Measurements from ENCODE around the gene MAD1L1. TPM values are rescaled to one million over a fixed set of nuclear protein-coding genes. Genes with fewer than 3 reads are reported as not detected.
A peak's percentile ranks its signal among the peaks of the same experiment; 100 is the strongest.

The MAD1L1 gene
- total and polyA plus RNA-seq, 2 of the 13 experiments (the other 11 are each of a cell fraction or from before 2014, with no cell fraction given), result 17.4 to 64.7 TPM

- TF ChIP-seq KMT2B (CRISPR knock-in tag; IDR thresholded peaks at IDR 0.05), result peak; percentile 61; the same call in 1 of the 2 replicates
- TF ChIP-seq ZNF563 (CRISPR knock-in tag; IDR thresholded peaks at IDR 0.05), result peak; percentile 76; the same call in 1 of the 2 replicates
- no peak for TF ChIP-seq EED (CRISPR knock-in tag; IDR thresholded peaks at IDR 0.05)
- TF ChIP-seq MXD1 (CRISPR knock-in tag; IDR thresholded peaks at IDR 0.05), result 0 out of 2 replicates have a peak, but pooled peaks have one; percentile 28
- TF ChIP-seq, protein P1, sequence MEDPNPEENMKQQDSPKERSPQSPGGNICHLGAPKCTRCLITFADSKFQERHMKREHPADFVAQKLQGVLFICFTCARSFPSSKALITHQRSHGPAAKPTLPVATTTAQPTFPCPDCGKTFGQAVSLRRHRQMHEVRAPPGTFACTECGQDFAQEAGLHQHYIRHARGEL (CRISPR knock-in tag; IDR thresholded peaks at IDR 0.05), result no peak
- TF ChIP-seq ZNF557 (CRISPR knock-in tag; IDR thresholded peaks at IDR 0.05), result no peak
- TF ChIP-seq KDM4B (CRISPR knock-in tag; IDR thresholded peaks at IDR 0.05), result no peak; the same call in 1 of the 2 replicates
- TF ChIP-seq ZNF232 (CRISPR knock-in tag; IDR thresholded peaks at IDR 0.05; ENCODE audit: borderline replicate concordance), result no peak
- peak; percentile 55; the same call in 1 of the 2 replicates for TF ChIP-seq ZBTB42 (CRISPR knock-in tag; IDR thresholded peaks at IDR 0.05)
- TF ChIP-seq PAWR (CRISPR knock-in tag; IDR thresholded peaks at IDR 0.05; ENCODE audit: borderline replicate concordance), result no peak
- peak; percentile 72 for TF ChIP-seq SAP130 (CRISPR knock-in tag; IDR thresholded peaks at IDR 0.05; ENCODE audit: low read depth)
- TF ChIP-seq NFRKB (IDR thresholded peaks at IDR 0.05), result no peak
- TF ChIP-seq, protein P2, sequence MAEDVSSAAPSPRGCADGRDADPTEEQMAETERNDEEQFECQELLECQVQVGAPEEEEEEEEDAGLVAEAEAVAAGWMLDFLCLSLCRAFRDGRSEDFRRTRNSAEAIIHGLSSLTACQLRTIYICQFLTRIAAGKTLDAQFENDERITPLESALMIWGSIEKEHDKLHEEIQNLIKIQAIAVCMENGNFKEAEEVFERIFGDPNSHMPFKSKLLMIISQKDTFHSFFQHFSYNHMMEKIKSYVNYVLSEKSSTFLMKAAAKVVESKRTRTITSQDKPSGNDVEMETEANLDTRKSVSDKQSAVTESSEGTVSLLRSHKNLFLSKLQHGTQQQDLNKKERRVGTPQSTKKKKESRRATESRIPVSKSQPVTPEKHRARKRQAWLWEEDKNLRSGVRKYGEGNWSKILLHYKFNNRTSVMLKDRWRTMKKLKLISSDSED (CRISPR knock-in tag; IDR thresholded peaks at IDR 0.05), result no peak
- peak; percentile 65; the same call in 1 of the 2 replicates for TF ChIP-seq NR2C2 (CRISPR knock-in tag; IDR thresholded peaks at IDR 0.05; ENCODE audit: borderline replicate concordance)
- TF ChIP-seq, protein P3, sequence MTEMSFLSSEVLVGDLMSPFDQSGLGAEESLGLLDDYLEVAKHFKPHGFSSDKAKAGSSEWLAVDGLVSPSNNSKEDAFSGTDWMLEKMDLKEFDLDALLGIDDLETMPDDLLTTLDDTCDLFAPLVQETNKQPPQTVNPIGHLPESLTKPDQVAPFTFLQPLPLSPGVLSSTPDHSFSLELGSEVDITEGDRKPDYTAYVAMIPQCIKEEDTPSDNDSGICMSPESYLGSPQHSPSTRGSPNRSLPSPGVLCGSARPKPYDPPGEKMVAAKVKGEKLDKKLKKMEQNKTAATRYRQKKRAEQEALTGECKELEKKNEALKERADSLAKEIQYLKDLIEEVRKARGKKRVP (CRISPR knock-in tag; IDR thresholded peaks at IDR 0.05), result no peak
- peak; percentile 35; the same call in 1 of the 2 replicates for TF ChIP-seq KDM3A (CRISPR knock-in tag; IDR thresholded peaks at IDR 0.05; ENCODE audit: low read depth)
- TF ChIP-seq ZBTB8A (CRISPR knock-in tag; IDR thresholded peaks at IDR 0.05; ENCODE audit: borderline replicate concordance, low read depth), result no peak
- TF ChIP-seq GATAD2A (CRISPR knock-in tag; IDR thresholded peaks at IDR 0.05), result peak; percentile 92
- no peak for TF ChIP-seq HOXD1 (CRISPR knock-in tag; IDR thresholded peaks at IDR 0.05)
- TF ChIP-seq ZNF720 (CRISPR knock-in tag; IDR thresholded peaks at IDR 0.05), result no peak
- TF ChIP-seq CERS6 (CRISPR knock-in tag; IDR thresholded peaks at IDR 0.05), result no peak
- TF ChIP-seq ZNF512 (CRISPR knock-in tag; IDR thresholded peaks at IDR 0.05), result no peak
- TF ChIP-seq ZNF749 (CRISPR knock-in tag; IDR thresholded peaks at IDR 0.05; ENCODE audit: borderline replicate concordance), result no peak
- TF ChIP-seq BCL6 (CRISPR knock-in tag; IDR thresholded peaks at IDR 0.05), result peak; percentile 81
- TF ChIP-seq ZFY (CRISPR knock-in tag; IDR thresholded peaks at IDR 0.05), result peak; percentile 73; the same call in 1 of the 2 replicates
- TF ChIP-seq NFYB (CRISPR knock-in tag; IDR thresholded peaks at IDR 0.05), result no peak
These were observed 121.9 kb downstream of the MAD1L1 start (continued) for GRCh38 chr7:2110610-2111396.

Measured in HepG2 (cell line).